EH (cell line): ENCODE measurements around the gene VAT1.
"Not testable (repeated sequence)": the region's sequence is repeated elsewhere in the genome, so short reads cannot be mapped to it uniquely, and the experiment has no call there.

Experiments used
- DNase-seq: peaks from one replicate; pipeline ENCODE4 v3.0.0-alpha.2; 2015; ENCODE audit warnings: low read depth

The VAT1 gene

DNA sequence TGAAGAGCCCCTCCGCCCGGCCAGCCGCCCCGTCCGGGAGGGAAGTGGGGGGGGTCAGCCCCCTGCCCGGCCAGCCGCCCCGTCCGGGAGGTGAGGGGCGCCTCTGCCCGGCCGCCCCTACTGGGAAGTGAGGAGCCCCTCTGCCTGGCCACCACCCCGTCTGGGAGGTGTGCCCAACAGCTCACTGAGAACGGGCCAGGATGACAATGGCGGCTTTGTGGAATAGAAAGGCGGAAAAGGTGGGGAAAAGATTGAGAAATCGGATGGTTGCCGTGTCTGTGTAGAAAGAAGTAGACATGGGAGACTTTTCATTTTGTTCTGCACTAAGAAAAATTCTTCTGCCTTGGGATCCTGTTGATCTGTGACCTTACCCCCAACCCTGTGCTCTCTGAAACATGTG, 48.9 kb downstream of the VAT1 start:
- not testable (repeated sequence) for DNase-seq

- DNase-seq = no peak
These were observed 50.6 kb downstream of the VAT1 start for GRCh38 chr17:42971589-42971988.

GRCh38 chr17:42969001-42969581, 53.1 kb downstream of the VAT1 start:
- no peak for DNase-seq

DNA sequence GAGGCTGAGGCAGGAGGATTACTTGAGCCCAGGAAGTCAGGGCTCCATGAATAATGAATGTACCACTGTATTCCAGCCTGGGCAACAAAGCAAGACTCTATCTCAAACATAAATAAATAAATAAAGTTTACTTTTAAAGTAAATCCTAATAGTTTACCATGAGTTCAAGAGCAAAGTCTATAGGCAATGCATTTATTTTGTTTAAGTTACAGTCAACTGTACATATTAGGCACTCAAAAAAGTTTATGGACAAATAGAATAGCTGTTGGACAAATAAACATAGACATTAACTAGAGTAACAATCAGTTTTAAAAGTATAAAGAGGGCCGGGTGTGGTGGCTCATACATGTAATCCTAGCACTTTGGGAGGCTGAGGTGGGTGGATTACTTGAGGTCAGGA, 54.3 kb downstream of the VAT1 start:
- DNase-seq = no peak
